PC-3 (cell line): ENCODE data around the gene DUSP6. TPM values are rescaled to one million over a fixed set of nuclear protein-coding genes. Genes with fewer than 3 reads are reported as not detected.

ENCODE experiments used
- ATAC-seq: fragments of 200-7000 bp; cut with Tn5 transposase; 2 replicates; pipeline ENCODE4 v1.9.1; 2020; ENCODE audit warnings: mild to moderate bottlenecking, moderate library complexity
- BruUV-seq: library from RNA; stranded (reverse); fragments of 400-500 nt; replicated peaks from 2 replicates; lab custom pipeline; 2021; lab: Mats Ljungman, UMichigan
- CTCF ChIA-PET: fragments of 300-600 bp; sonication (Branson Sonifier 250); formaldehyde crosslinking; loops from one replicate; lab custom pipeline; 2022; ENCODE audit warnings: antibody characterized with exemption; lab: Charles Lee
- POLR2A ChIA-PET: fragments of 300-600 bp; sonication (Branson Sonifier 250); formaldehyde crosslinking; loops from one replicate; lab custom pipeline; 2022; ENCODE audit warnings: antibody characterized with exemption; ENCODE audit not compliant: unreplicated experiment; lab: Charles Lee
- DNase-seq: peaks from one replicate; pipeline ENCODE4 v3.0.0-alpha.2; 2015
- H2AFZ ChIP-seq: fragments of 300-600 bp; sonication (generic); 2 replicates; pipeline ENCODE4 v1.6.0; 2016; ENCODE audit warnings: antibody characterized with exemption, low read length
- H3F3A ChIP-seq: fragments of 300-600 bp; sonication (generic); one replicate; pipeline ENCODE4 v1.6.0; 2017; ENCODE audit warnings: antibody characterized with exemption, low read length, control low read depth, mild to moderate bottlenecking; ENCODE audit not compliant: unreplicated experiment
- H3K27ac ChIP-seq: fragments of 300-600 bp; sonication (generic); 2 replicates; pipeline ENCODE4 v1.5.1; 2016; ENCODE audit warnings: mild to moderate bottlenecking, low read length
- H3K27me3 ChIP-seq: fragments of 300-600 bp; sonication (generic); 2 replicates; pipeline ENCODE4 v1.6.1; 2016; ENCODE audit warnings: low read length, mixed read lengths
- H3K36me3 ChIP-seq: fragments of 300-600 bp; sonication (generic); 2 replicates; pipeline ENCODE4 v1.6.1; 2016; ENCODE audit warnings: low read depth, mixed run types, low read length, mixed read lengths
- H3K4me1 ChIP-seq: fragments of 300-600 bp; sonication (generic); 2 replicates; pipeline ENCODE4 v1.5.1; 2016; ENCODE audit warnings: low read length; ENCODE audit not compliant: insufficient read depth
- H3K4me2 ChIP-seq: fragments of 300-600 bp; sonication (generic); 2 replicates; pipeline ENCODE4 v1.6.0; 2016; ENCODE audit warnings: low read length
- H3K4me3 ChIP-seq: fragments of 300-600 bp; sonication (generic); 2 replicates; pipeline ENCODE4 v1.5.1; 2016; ENCODE audit warnings: mild to moderate bottlenecking, low read length, mixed read lengths
- H3K79me2 ChIP-seq: fragments of 300-600 bp; sonication (generic); 2 replicates; pipeline ENCODE4 v1.6.1; 2017; ENCODE audit warnings: low read length, mixed read lengths
- H3K9ac ChIP-seq: fragments of 300-600 bp; sonication (generic); 2 replicates; pipeline ENCODE4 v1.6.0; 2016; ENCODE audit warnings: mild to moderate bottlenecking, low read length
- H3K9me2 ChIP-seq: fragments of 300-600 bp; sonication (generic); replicated peaks from 2 replicates; pipeline ENCODE4 v1.6.1; 2016; ENCODE audit warnings: mixed run types, low read length, mixed read lengths
- H3K9me3 ChIP-seq: fragments of 300-600 bp; sonication (generic); 2 replicates; pipeline ENCODE4 v1.6.1; 2016; ENCODE audit warnings: low read length, mixed read lengths
- H4K20me1 ChIP-seq: fragments of 300-600 bp; sonication (generic); 2 replicates; pipeline ENCODE4 v1.6.1; 2016; ENCODE audit warnings: low read length, mixed read lengths
- EZH2 ChIP-seq: fragments of 300-600 bp; sonication (generic); IDR thresholded peaks from one replicate; pipeline ENCODE4 v1.6.1; 2017; ENCODE audit warnings: antibody characterized with exemption, mild to moderate bottlenecking, low read length; ENCODE audit not compliant: unreplicated experiment
- EZH2phosphoT487 ChIP-seq: fragments of 300-600 bp; sonication (generic); IDR thresholded peaks from 2 replicates; pipeline ENCODE4 v1.6.1; 2018; ENCODE audit warnings: mild to moderate bottlenecking, antibody characterized with exemption, low read length, borderline replicate concordance
- intact Hi-C: fragments of 100-400 bp; cut with micrococcal nuclease; formaldehyde crosslinking; loops from 2 replicates; pipeline ENCODE4 v1.9.0; 2023
- total RNA-seq: library from RNA; depleted of rRNA; stranded (reverse); fragments of >200 nt; gene quantifications from 2 replicates; pipeline ENCODE4 v1.2.3, GENCODE V29; 2014
- TF ChIP-seq, protein P1 (sequence below): fragments of 300-600 bp; sonication (generic); conservative IDR thresholded peaks from 2 replicates; pipeline ENCODE4 v1.5.1; 2017; ENCODE audit warnings: antibody characterized with exemption, low read depth, mild to moderate bottlenecking, low read length

Gene DUSP6
- total RNA-seq, 1 experiment from 2014 or later = 244 TPM

DNA sequence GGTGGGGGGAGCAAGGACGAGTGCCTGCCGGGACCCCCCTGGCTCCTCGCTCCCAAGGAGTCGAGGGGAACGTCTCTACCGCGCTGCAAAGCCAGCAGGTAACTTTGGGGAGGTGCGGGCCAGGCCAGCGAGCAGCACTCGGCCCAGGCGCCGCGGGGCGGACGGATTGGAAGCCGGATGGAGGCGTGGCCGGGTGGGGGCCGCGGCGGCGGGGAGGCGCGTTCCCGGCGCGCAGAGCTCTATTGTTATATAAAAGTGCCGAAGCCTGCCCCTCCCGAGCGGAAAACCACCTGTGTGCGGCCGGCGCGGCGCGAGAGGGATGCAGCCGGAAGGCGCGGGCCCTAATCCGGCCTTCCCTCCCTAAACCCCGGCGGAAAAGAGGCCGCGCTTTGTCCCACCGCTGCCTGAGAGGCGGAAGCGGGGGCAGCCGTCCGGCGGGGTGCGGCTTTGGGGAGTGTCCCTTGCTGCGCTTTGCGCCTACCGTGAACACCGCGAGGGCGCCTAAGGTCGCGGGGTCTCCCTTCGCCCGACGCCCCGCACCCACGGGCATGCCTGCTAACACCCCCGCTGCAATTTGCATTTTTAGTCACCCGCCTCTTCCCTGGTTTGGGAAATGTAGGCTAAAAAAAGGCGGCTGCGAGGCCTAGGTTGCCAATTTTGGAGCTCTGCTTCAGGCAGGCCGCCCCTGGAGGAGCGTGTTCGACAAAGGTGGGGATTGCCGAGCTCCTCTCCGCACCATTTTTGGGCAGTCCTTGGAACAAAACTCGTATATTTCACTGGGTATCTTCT is 1.7 kb upstream of the DUSP6 start:
- H3F3A ChIP-seq = peaks cover 4% of the 10 kb centered on the region
- DNase-seq = peak; percentile 86
- peak overlapping the region; percentile 87 for H2AFZ ChIP-seq
- peaks cover 20% of the 10 kb centered on the region for H3K36me3 ChIP-seq
- ChIA-PET POLR2A (interaction anchor here (0.6 to 0.7 kb wide), 7 partner anchors 39 to 1020 kb away, joined by 3 to 10 read pairs (median 4); no protein-coding TSS in a partner anchor), CTCF (interaction anchor here (0.6 kb wide), 2 partner anchors 126 to 167 kb away, joined by 3 read pairs; no protein-coding TSS in a partner anchor)
- H4K20me1 ChIP-seq = peaks cover 30% of the 10 kb centered on the region
- no peaks in the 10 kb centered on the region for H3K9me3 ChIP-seq
- peaks cover 26% of the 10 kb centered on the region for H3K4me1 ChIP-seq
- BruUV-seq = TSS peak; percentile 10
- peaks cover 48% of the 10 kb centered on the region for H3K79me2 ChIP-seq
- peak overlapping the region; percentile 86 for H3K4me2 ChIP-seq
- TF ChIP-seq EZH2 (no peak), EZH2phosphoT487 (peak; percentile 75)
- TF ChIP-seq, protein P1, sequence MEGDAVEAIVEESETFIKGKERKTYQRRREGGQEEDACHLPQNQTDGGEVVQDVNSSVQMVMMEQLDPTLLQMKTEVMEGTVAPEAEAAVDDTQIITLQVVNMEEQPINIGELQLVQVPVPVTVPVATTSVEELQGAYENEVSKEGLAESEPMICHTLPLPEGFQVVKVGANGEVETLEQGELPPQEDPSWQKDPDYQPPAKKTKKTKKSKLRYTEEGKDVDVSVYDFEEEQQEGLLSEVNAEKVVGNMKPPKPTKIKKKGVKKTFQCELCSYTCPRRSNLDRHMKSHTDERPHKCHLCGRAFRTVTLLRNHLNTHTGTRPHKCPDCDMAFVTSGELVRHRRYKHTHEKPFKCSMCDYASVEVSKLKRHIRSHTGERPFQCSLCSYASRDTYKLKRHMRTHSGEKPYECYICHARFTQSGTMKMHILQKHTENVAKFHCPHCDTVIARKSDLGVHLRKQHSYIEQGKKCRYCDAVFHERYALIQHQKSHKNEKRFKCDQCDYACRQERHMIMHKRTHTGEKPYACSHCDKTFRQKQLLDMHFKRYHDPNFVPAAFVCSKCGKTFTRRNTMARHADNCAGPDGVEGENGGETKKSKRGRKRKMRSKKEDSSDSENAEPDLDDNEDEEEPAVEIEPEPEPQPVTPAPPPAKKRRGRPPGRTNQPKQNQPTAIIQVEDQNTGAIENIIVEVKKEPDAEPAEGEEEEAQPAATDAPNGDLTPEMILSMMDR = no peak
- no peaks in the 10 kb centered on the region for H3K9me2 ChIP-seq
- intact Hi-C loops = loop anchor here (1.0 to 2.0 kb wide), 5 partner anchors 17 to 171 kb away; partner anchors contain the start of gene GALNT4
- no peaks in the 10 kb centered on the region for H3K27me3 ChIP-seq
- peak; percentile 31 for ATAC-seq
- peak overlapping the region; percentile 91 for H3K9ac ChIP-seq
- peak overlapping the region; percentile 77 for H3K4me3 ChIP-seq
- peak overlapping the region; percentile 93 for H3K27ac ChIP-seq

DNA sequence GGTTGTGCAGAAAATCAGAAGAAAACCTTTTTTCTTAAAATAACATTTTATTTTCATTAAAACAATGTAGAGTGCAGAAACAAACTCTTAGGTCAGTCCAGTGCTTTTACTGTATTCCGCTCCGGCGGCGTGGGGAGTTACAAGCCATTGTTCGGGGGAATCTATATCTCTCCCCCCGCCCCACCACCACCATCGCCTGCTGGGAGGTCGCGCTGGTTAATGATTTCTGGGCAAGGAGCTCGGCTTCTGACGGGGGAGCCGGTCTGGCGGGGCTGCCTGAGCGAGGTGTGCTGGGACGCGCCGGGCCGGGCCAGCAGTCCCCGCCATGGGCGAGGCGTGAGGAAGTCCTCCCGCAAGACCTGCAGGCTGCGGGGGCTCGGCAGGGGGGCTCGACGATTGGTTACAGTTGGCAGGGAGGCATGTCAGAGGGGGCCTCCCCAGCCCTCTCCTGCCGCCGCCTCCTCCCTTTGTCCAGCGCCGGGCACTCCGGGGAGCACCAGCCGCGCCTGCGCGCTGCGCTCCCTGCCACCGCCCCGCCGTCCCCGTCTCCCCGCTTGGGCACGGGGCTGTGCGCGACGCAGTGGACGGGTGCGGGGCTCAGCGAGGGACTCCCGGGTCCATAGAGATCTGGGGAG is 1.0 kb upstream of the DUSP6 start:
- DNase-seq = peak; percentile 67
- peaks cover 27% of the 10 kb centered on the region for H3K36me3 ChIP-seq
- H3K9ac ChIP-seq = peak overlapping the region; percentile 91
- ChIA-PET CTCF (interaction anchor here (0.6 kb wide), 1 partner anchor 125 kb away, joined by 3 read pairs; no protein-coding TSS in a partner anchor), POLR2A (interaction anchor here (0.6 to 1.2 kb wide), 9 partner anchors 40 to 1019 kb away, joined by 3 to 10 read pairs (median 4); no protein-coding TSS in a partner anchor)
- peak overlapping the region; percentile 86 for H3K4me2 ChIP-seq
- H3K9me3 ChIP-seq = no peaks in the 10 kb centered on the region
- H3K9me2 ChIP-seq = no peaks in the 10 kb centered on the region
- TF ChIP-seq EZH2phosphoT487 (no peak), EZH2 (no peak)
- TF ChIP-seq, protein P1 = no peak
- H2AFZ ChIP-seq = peak overlapping the region; percentile 87
- peaks cover 55% of the 10 kb centered on the region for H3K79me2 ChIP-seq
- H3F3A ChIP-seq = peaks cover 4% of the 10 kb centered on the region
- no peaks in the 10 kb centered on the region for H3K27me3 ChIP-seq
- peak overlapping the region; percentile 93 for H3K27ac ChIP-seq
- peak; percentile 38 for ATAC-seq
- H4K20me1 ChIP-seq = peaks cover 37% of the 10 kb centered on the region
- BruUV-seq = no TSS peak
- intact Hi-C loops = loop anchor here (2.0 kb wide), 4 partner anchors 63 to 171 kb away; partner anchors contain the start of gene GALNT4
- H3K4me1 ChIP-seq = peaks cover 34% of the 10 kb centered on the region
- H3K4me3 ChIP-seq = peak overlapping the region; percentile 77
